ENCODE data around the gene TREML4.
"Not testable (repeated sequence)": the region's sequence is repeated elsewhere in the genome, so short reads cannot be mapped to it uniquely, and the experiment has no call there.

Gene TREML4

GRCh38 chr6:41228096-41228495, at the start of gene TREML4:
Gene TREML4, plus strand, starts transcription at chr6:41228349. Its CDS starts 79 bp downstream, at chr6:41228428.
- no peak for DNase-seq (ENCODE audit: low read depth, low spot score)

GRCh38 chr6:41179163-41179562, 49.0 kb upstream of the TREML4 start:
- DNase-seq (ENCODE audit: low read depth, low spot score) = no peak

- no peak for DNase-seq (ENCODE audit: low read depth, low spot score)
Measured at GRCh38 chr6:41181566-41181965, 46.6 kb upstream of the TREML4 start.

GRCh38 chr6:41182069-41183034, 45.8 kb upstream of the TREML4 start:
- DNase-seq (ENCODE audit: low read depth, low spot score) = no peak

DNA sequence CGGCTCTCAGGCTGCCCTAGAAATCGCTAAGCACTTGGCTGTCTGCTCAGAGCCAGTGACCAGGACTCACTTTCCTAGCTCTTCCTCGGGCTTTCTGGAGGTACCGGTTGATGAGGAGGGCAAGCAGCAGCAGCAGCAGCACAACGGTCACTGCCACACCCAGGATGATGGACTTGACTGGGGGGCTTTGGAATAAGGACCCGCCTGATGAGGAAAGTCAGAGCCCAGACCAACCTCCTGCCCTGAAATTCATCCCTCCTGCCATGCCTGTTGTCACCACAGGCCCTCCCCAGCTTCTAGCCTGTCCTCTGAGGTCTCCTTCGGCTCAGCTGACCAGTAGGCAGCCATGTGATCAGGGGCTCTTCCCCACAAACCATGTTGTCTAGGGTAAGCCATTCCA, 43.4 kb upstream of the TREML4 start:
- no peak for DNase-seq (ENCODE audit: low read depth, low spot score)

- no peak for DNase-seq (ENCODE audit: low read depth, low spot score)
Measured at GRCh38 chr6:41186031-41186562, 42.1 kb upstream of the TREML4 start.

GRCh38 chr6:41187924-41188886, 39.9 kb upstream of the TREML4 start:
- DNase-seq (ENCODE audit: low read depth, low spot score) = no peak

DNA sequence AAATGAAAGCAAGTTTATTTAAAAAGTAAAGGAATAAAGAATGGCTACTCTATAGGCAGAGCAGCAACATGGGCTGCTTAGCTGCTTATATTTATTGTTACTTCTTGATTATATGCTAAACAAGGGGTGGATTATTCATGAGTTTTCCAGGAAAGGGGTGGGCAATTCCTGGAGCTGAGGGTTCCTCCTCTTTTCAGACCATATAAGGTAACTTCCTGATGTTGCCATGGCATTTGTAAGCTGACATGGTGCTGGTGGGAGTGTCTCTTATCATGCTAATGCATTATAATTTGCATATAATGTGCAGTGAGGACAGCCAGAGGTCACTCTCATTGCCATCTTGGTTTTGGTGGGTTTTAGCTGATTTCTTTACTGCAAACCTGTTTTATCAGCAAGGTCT, 39.1 kb upstream of the TREML4 start:
- not testable (repeated sequence) for DNase-seq (ENCODE audit: low read depth, low spot score)

GRCh38 chr6:41189967-41190366, 38.2 kb upstream of the TREML4 start:
- DNase-seq (ENCODE audit: low read depth, low spot score) = no peak

GRCh38 chr6:41190791-41191190, 37.4 kb upstream of the TREML4 start:
- no peak for DNase-seq (ENCODE audit: low read depth, low spot score)

GRCh38 chr6:41191569-41191968, 36.6 kb upstream of the TREML4 start:
- DNase-seq (ENCODE audit: low read depth, low spot score) = no peak

- no peak for DNase-seq (ENCODE audit: low read depth, low spot score)
Measured at GRCh38 chr6:41193171-41193734, 34.9 kb upstream of the TREML4 start.

- DNase-seq (ENCODE audit: low read depth, low spot score) = no peak
Measured at GRCh38 chr6:41193884-41194283, 34.3 kb upstream of the TREML4 start.

DNA sequence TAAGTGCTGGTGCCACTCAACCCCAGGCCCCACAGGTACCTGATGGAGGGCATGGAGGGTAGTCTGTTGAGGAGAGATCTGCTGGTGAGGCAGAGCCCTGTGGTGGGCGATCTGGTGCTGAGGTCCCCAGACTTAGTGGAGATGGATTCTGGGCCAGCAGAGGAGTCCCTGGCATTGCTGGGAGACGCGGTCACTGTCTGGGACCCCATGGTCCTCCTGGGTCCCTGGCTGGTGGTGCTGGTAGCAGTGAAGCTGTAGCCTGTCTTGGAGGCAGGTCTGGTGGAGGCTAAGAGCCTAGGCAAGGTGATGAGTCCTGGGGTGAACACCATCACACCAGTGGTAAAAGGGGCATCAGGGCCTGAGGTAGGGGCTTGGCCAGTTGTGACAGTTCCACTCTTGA, 33.8 kb upstream of the TREML4 start:
- no peak for DNase-seq (ENCODE audit: low read depth, low spot score)

- no peak for DNase-seq (ENCODE audit: low read depth, low spot score)
Measured at GRCh38 chr6:41197234-41197633, 30.9 kb upstream of the TREML4 start.

DNA sequence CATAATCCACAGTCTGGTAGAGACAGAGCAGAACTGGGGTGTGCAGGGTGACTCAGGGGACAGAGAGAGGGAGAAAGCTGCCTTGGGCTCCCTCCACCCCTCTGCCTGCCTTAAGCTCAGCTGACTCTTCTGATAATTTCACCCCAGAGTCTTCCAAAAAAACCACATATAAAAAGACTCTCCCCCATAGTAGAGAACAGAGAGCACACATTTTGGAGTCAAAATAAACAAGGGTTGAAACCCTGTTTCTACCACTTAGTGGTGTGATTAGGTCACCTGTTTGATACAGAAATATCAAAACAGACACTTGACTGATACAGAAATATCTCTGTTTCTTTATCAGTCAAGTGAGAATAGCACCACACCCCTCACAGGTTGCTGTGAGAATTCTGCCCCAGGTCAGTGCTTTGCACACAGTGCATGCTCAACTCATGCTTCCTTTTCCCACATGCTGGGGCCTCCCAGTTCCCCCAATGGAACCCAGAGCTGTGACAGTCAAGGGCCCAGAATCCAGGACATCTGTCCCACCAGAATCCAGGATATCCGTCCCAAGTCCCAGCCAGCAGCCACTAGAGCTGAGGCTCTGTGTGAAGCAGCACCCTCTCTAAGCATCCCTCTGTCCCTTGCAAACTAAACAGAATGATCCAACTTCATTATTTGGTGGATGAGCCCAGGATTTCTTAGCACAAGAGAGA, 28.4 kb upstream of the TREML4 start:
- DNase-seq (ENCODE audit: low read depth, low spot score) = no peak

GRCh38 chr6:41200296-41200900, 27.8 kb upstream of the TREML4 start:
- no peak for DNase-seq (ENCODE audit: low read depth, low spot score)

DNA sequence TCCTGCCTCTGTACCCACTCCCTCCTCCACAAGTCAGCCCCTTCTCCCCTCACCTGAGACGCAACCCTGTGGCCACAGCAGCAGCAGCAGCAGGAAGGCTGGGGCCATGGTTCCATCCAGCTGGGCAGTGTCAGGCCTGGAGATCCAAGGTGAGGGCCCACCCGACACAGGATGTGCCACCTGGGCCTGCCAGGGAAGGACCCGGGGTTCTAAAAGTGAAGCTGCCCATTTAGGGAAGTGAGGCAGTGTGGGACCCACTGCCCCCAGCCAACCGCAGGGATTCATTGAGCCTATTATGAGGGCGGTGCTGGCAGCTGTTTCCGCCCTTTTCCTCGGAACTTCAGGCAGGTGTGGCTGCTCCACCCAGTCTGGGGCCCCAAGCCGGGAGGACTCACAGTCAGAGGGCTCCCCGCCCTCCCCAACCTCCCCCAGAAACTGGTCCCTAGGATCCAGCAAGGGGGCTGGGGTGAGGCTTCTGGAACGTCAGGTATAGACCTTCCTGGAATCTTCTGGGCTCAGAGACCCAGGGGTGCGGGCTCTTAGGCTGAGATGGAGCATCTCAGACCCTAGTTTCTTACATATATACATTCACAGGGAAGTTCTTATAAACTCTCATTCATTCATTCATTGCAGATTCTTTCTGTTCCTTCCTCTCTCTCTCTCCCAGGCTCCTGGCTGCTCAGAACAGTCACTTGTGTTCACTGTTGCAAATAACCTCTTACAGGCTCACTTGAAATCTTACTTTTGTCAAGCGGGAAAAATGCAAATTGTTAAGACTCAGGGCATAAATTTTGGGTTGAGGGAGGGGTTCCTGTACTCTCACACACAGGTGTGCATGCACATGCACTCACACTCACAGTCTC, 27.0 kb upstream of the TREML4 start, which contains the start of gene TREML2:
TSS of gene TREML2 (minus strand) at position 249 of the 863 bp plus-strand sequence. CDS start at position 108, 141 bp downstream.
- DNase-seq (ENCODE audit: low read depth, low spot score) = no peak

DNA sequence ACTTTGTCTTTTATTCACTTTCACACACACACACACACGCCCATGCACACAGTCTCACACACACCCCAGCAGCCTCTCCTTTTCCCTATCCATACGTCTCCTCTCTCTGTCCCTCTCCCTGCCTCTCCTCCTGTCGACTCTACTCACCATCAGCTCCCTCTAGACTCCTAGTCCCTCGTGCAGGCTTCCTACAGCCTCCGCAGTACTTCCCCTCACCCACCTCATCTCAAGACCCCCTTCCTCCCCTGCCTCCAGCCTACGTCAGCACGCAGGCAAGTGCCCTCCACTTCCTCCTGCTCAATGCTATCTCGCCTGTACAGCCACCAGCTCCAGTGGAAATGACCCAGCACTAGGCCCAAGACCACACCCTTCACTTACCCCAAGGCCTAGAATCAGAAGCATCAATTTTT, 26.4 kb upstream of the TREML4 start:
- no peak for DNase-seq (ENCODE audit: low read depth, low spot score)
